D721Med (cell line): Measurements from ENCODE around the gene NMB.

Experiments
- DNase-seq: peaks from one replicate; pipeline ENCODE4 v3.0.0; 2011; ENCODE audit warnings: low spot score; ENCODE audit not compliant: insufficient read length
- FAIRE-seq: peaks from 2 replicates; lab custom pipeline; 2011; peaks lifted over from hg19 to GRCh38; lab: Jason Lieb, UNC
- CTCF ChIP-seq: IDR thresholded peaks from 2 replicates; pipeline ENCODE4 v1.5.1; 2012; ENCODE audit warnings: mild to moderate bottlenecking, control low read depth; ENCODE audit not compliant: insufficient read depth; ENCODE audit errors: missing control alignments

Gene NMB

GRCh38 chr15:84611631-84612030, 46.4 kb downstream of the NMB start:
- TF ChIP-seq CTCF, result no peak
- DNase-seq, result no peak
- no peak for FAIRE-seq

GRCh38 chr15:84609818-84610525, 48.0 kb downstream of the NMB start:
- FAIRE-seq (no peak), DNase-seq (no peak)
- no peak for TF ChIP-seq CTCF

GRCh38 chr15:84608707-84609284, 49.2 kb downstream of the NMB start:
- FAIRE-seq (no peak), DNase-seq (no peak)
- no peak for TF ChIP-seq CTCF

- DNase-seq, result no peak
- no peak for TF ChIP-seq CTCF
- FAIRE-seq, result no peak
Measured at GRCh38 chr15:84606653-84607120, 51.3 kb downstream of the NMB start.

GRCh38 chr15:84605554-84605882, 52.5 kb downstream of the NMB start:
- TF ChIP-seq CTCF, result no peak
- DNase-seq, result no peak
- no peak for FAIRE-seq
